GM19372 (cell line): ENCODE results near the gene FBXL17.

Source experiments
- ATAC-seq: cut with Tn5 transposase; IDR thresholded peaks from one replicate; pipeline ENCODE4 v1.9.1; 2021; ENCODE audit warnings: mild to moderate bottlenecking, low read depth, moderate library complexity; ENCODE audit not compliant: unreplicated experiment

The FBXL17 gene

DNA sequence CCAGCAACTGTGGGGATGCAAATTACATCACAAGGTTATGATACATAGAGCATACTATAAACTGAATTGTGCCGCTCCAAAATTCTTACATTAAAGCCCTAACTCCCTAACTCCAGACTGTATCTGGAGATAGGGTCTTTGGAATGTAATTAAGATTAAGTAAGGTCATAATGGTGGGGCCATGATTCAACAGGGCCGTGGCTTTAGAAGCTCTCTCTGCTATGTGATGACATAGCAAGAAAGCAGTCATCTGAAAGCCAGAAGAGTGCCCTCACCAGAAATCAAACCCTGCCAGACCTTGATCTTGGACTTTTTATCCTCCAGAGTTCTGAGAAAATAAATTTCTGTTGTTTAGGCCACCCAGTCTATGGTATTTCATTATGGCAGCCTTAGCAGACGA, 123.9 kb downstream of the FBXL17 start:
- no peak for ATAC-seq

GRCh38 chr5:108255468-108255867, 126.4 kb downstream of the FBXL17 start:
- ATAC-seq: no peak

- no peak for ATAC-seq
These were observed 130.5 kb downstream of the FBXL17 start for GRCh38 chr5:108251350-108251749.

- no peak for ATAC-seq
These were observed 132.0 kb downstream of the FBXL17 start for GRCh38 chr5:108249785-108250426.

GRCh38 chr5:108249095-108249784, 132.7 kb downstream of the FBXL17 start:
- no peak for ATAC-seq

- no peak for ATAC-seq
These were observed 142.7 kb downstream of the FBXL17 start for GRCh38 chr5:108238936-108239887.

GRCh38 chr5:108238461-108238860, 143.4 kb downstream of the FBXL17 start:
- ATAC-seq: no peak

DNA sequence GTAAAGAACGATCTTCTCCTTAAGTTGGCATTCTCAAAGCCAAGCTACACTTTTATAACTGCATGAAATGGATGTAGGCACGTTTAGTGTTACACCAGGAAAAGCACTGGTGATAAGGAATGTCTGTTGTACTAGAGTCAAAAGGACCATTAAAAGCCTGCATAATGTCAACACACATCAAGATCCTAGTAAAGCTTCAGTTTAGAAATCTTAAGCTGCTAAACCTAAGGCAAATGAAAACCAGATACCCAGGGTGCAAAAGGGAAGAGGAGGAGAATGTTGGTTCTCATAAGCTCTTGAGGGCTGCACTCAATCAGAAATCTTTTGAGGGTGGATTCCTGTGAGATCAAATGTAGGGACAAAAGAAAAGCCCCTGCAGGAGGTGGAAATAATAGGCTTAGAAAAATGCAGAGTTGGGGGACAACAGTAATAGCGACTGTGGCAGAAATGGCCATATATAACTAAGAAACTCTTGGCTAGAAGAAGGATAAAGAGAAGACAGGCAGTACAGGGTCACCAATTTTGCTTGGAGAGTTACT, 148.2 kb downstream of the FBXL17 start:
- ATAC-seq: no peak

DNA sequence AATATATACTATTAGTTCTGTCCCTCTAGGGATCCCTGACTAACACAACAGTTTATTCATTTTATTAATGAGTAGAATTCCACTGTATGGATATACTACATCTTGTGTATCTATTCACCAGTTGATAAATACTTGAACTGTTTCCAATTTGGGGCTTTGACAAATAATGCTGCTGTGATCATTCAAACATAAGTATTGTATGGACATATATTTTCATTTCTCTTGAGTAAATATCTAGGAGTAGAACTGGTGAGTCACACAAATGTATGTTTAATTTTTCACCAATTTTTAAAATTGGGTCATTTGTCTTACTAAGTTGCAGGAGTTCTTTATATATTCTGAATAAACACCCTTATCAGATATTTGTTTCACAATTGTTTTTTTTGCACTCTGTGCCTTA, 149.1 kb downstream of the FBXL17 start:
- ATAC-seq: no peak

GRCh38 chr5:108222011-108222410, 159.9 kb downstream of the FBXL17 start:
- ATAC-seq: no peak

GRCh38 chr5:108220834-108221233, 161.1 kb downstream of the FBXL17 start:
- ATAC-seq: no peak

DNA sequence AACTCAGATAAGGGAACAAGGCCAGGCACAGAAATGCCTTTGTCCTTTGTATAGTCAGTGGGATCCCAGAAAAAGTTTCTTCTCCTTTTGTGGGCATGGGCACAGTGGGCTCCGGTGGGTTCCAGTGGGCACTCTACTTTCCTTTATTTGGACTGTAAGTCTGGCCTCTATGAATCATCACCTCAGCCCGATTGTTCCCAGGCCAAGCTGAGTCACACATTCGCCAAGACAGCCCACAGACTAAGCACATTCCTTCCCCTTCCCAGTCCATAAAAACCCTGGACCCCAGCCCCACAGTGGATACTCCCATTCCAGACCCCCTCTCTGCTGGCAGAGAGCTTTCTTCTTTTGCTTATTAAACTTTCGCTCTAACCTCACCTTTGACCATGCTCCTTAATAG, 165.0 kb downstream of the FBXL17 start:
- ATAC-seq: no peak

- no peak for ATAC-seq
These were observed 167.0 kb downstream of the FBXL17 start for GRCh38 chr5:108214857-108215256.

- ATAC-seq: no peak
These were observed 169.0 kb downstream of the FBXL17 start for GRCh38 chr5:108212775-108213346.

- no peak for ATAC-seq
These were observed 175.2 kb downstream of the FBXL17 start for GRCh38 chr5:108206707-108207106.

DNA sequence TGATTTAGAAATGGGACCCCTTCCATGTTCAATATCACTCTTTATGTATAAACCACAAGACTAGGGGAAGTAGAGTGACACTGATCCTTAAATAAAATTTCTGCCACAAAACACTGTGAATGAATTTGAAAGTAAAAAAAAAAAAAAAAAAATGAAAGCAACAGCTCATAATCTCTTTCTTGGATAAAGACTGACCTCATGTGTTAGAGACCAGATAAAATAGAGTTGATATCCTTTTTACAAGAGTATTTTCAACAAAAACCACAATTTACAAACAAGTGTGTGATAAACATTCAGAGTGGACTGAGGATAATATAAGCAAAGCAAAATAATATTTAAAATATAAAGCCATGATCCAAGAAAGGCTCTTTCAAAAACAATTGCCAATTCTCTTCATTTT, 180.2 kb downstream of the FBXL17 start:
- ATAC-seq: no peak

DNA sequence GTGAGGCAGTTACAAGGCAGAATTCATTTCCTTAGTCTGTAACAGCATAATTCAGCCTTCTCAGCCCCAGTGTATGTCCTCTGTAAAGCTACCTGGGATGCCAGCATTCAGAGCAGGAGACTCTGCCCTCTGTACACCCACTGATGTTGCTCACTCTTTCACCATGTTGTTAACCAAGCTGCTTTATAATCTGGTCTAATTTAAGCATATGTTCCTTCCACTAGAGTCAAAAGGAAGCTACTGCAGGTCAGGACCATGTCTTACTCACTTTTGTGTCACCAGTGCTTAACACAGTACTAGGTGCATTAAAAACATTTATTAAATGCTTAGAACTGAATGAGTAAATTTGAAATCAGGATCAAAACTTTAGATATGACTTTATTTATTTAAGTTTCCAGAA, 185.6 kb downstream of the FBXL17 start:
- no peak for ATAC-seq

GRCh38 chr5:108193021-108193795, 188.7 kb downstream of the FBXL17 start:
- ATAC-seq: no peak

DNA sequence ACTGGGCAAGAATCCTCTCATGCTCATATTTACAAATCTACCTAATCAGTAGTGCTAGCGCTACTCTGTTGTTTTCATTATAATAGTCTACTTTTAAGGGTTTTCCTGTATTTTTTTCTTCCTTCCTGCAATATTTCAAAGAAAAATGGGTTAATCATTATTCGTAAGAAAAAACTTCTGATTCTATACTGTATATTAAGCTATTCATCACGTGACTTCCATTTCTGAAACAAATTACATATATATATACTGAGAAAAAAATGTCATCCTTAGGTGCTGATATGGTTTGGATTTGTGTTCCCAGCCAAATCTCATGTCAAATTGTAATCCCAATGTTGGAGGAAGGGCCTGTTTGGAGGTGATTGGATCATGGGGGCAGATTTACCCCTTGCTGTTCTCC, 197.0 kb downstream of the FBXL17 start:
- ATAC-seq: no peak

DNA sequence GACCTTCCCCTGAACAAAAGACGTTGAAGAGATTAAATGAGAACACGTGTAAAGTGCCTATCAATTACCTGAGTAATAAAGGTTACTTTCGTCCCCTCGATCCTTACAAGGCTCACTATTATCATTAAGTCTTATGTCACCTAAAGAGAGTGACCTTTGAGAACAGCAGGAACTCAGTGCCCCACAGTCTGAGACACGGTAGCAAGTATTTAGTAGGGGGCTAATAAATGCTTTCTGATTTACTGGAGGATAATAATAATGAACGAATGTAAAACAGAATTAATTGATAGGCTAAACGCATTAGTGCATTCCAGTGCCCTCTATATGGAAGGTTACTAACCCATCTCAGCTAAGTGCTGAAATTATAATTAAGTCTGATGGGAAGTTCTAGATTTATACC, 199.9 kb downstream of the FBXL17 start:
- ATAC-seq: no peak
